ENCODE measurements around the gene P2RY12.
A peak's percentile ranks its signal among the peaks of the same experiment; 100 is the strongest.

Gene P2RY12

GRCh38 chr3:151307131-151307530 lies 77.4 kb downstream of the P2RY12 start:
- DNase-seq (ENCODE audit: low spot score) = no peak

GRCh38 chr3:151306168-151306810 lies 78.3 kb downstream of the P2RY12 start:
- no peak for DNase-seq (ENCODE audit: low spot score)

GRCh38 chr3:151305775-151306151 lies 78.8 kb downstream of the P2RY12 start:
- peak; percentile 31 for DNase-seq (ENCODE audit: low spot score)

GRCh38 chr3:151305060-151305774 lies 79.3 kb downstream of the P2RY12 start:
- DNase-seq (ENCODE audit: low spot score) = peak; percentile 92

- DNase-seq (ENCODE audit: low spot score) = no peak
Observed at GRCh38 chr3:151303751-151304150, 80.8 kb downstream of the P2RY12 start.

- DNase-seq (ENCODE audit: low spot score) = peak; percentile 29
Observed at GRCh38 chr3:151301787-151302186, 82.8 kb downstream of the P2RY12 start.

- DNase-seq (ENCODE audit: low spot score) = no peak
Observed at GRCh38 chr3:151300539-151300938, 84.0 kb downstream of the P2RY12 start.

- no peak for DNase-seq (ENCODE audit: low spot score)
Observed at GRCh38 chr3:151299006-151299405, 85.5 kb downstream of the P2RY12 start.

- DNase-seq (ENCODE audit: low spot score) = no peak
Observed at GRCh38 chr3:151297429-151297828, 87.1 kb downstream of the P2RY12 start.

- no peak for DNase-seq (ENCODE audit: low spot score)
Observed at GRCh38 chr3:151296226-151296625, 88.3 kb downstream of the P2RY12 start.

- DNase-seq (ENCODE audit: low spot score) = no peak
Observed at GRCh38 chr3:151293127-151293526, 91.4 kb downstream of the P2RY12 start.

- peak; percentile 59 for DNase-seq (ENCODE audit: low spot score)
Observed at GRCh38 chr3:151290673-151291072, 93.9 kb downstream of the P2RY12 start.

- no peak for DNase-seq (ENCODE audit: low spot score)
Observed at GRCh38 chr3:151289445-151289844, 95.1 kb downstream of the P2RY12 start.
